Activated CD4-positive, alpha-beta T cell treated with anti-CD3 and anti-CD28 coated beads for 36 hours (primary cell): ENCODE measurements around the gene PPP1R14B. TPM values are rescaled to one million over a fixed set of nuclear protein-coding genes. Genes with fewer than 3 reads are reported as not detected.
"Not testable (repeated sequence)": the region's sequence is repeated elsewhere in the genome, so short reads cannot be mapped to it uniquely, and the experiment has no call there.

Experiments used
- ATAC-seq: fragments of 200-7000 bp; cut with Tn5 transposase; one replicate; pipeline ENCODE4 v1.10.0; 2021; ENCODE audit warnings: mild to moderate bottlenecking, moderate library complexity
- CTCF ChIA-PET: fragments of 350-600 bp; sonication (Branson Sonifier 250); formaldehyde crosslinking; loops from one replicate; lab custom pipeline; 2021; ENCODE audit warnings: antibody characterized with exemption; lab: Charles Lee
- POLR2A ChIA-PET: fragments of 350-600 bp; sonication (Branson Sonifier 250); formaldehyde crosslinking; loops from one replicate; lab custom pipeline; 2021; ENCODE audit warnings: antibody characterized with exemption, inconsistent platforms; lab: Charles Lee
- DNase-seq: peaks from one replicate; pipeline ENCODE4 v3.0.0-alpha.2; 2020
- H3K27ac Mint-ChIP-seq: one replicate; pipeline ENCODE4 v1.8.0; 2021; ENCODE audit warnings: mixed read lengths
- H3K27me3 Mint-ChIP-seq: one replicate; pipeline ENCODE4 v1.8.0; 2021; ENCODE audit warnings: mixed read lengths
- H3K36me3 Mint-ChIP-seq: one replicate; pipeline ENCODE4 v1.8.0; 2021; ENCODE audit warnings: low read depth, mixed read lengths
- H3K4me1 Mint-ChIP-seq: one replicate; pipeline ENCODE4 v1.8.0; 2021; ENCODE audit warnings: mixed read lengths
- H3K4me3 Mint-ChIP-seq: one replicate; pipeline ENCODE4 v1.8.0; 2021; ENCODE audit warnings: mild to moderate bottlenecking, moderate library complexity, mixed read lengths
- H3K9me3 Mint-ChIP-seq: one replicate; pipeline ENCODE4 v1.8.0; 2021; ENCODE audit warnings: low read depth, mixed read lengths
- intact Hi-C, 2 experiments: fragments of 100-400 bp; cut with DNase I in 1 of 2; cut with micrococcal nuclease in 1 of 2; formaldehyde crosslinking; loops; one replicate each; pipeline versions ENCODE4 v1.14.2 to v1.15.1; 2022 to 2024; cut with DNase I, micrococcal nuclease
- total RNA-seq, 2 experiments: library from RNA; stranded (reverse); gene quantifications; one replicate each; pipeline ENCODE4 v1.2.3, GENCODE V29; 2021

PPP1R14B gene
- total RNA-seq, 2 experiments from 2014 or later, result 261 to 267 TPM

GRCh38 chr11:64250415-64251015, 3.8 kb upstream of the PPP1R14B start:
- H3K27me3 Mint-ChIP-seq, result no peaks in the 10 kb centered on the region
- DNase-seq (no peak), ATAC-seq (no peak)
- intact Hi-C loops, result loop anchor here (1.0 kb wide), 4 partner anchors 19 to 54 kb away; partner anchors contain the start of gene GPR137 (in 1 of the 2)
- H3K9me3 Mint-ChIP-seq, result no peaks in the 10 kb centered on the region
- H3K36me3 Mint-ChIP-seq, result peaks cover 5% of the 10 kb centered on the region
- ChIA-PET CTCF (interaction anchor here (0.5 to 3.2 kb wide), 16 partner anchors 9 to 443 kb away, joined by 3 to 20 read pairs (median 4); partner anchors contain the start of genes CATSPERZ, ESRRA, FERMT3 and FKBP2), POLR2A (no interaction called here)
- H3K27ac Mint-ChIP-seq, result no peak overlapping the region
- H3K4me1 Mint-ChIP-seq, result peaks cover 15% of the 10 kb centered on the region
- peak overlapping the region; percentile 71 for H3K4me3 Mint-ChIP-seq

DNA sequence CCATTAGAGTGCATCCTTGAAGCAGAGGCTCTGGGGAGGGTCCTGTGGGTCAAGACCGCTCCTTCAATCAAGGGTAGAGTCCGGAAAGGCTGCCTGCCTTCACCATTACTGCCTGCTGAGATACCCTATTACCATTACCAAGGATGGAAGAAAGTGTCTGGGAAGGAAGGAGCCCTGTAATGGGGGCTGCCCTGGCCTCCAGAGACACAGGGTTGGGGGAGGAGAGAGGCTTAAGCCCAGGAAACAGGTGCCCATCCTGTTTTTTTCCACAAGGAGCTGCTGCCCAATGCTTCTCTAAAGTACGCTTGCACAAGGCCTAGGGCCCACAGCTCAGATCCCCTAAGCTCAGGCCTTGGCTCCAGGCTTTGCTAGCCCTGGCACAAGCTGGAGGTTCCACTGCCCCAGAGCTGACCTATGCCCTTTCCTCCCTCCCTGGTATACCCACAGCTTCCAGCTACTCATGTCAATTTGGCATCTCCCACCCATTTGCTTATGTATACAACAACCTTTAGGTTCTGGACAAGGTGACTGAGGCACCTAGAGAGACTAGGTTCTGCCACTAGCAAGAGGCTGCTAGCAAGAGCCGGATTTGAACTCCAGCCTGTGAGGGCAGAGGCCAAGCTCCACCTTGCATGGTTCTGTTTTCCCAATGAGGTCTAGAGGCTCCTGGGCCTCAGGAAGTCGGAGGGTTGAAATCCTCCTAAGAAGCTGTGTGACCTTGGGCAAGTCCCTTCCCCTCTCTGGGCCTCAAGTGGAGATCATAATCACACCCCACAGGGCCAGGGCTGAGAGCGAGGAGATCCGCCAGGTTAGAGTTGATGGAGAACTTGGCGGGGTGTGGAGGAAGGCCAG, 3.0 kb upstream of the PPP1R14B start:
- no peaks in the 10 kb centered on the region for H3K27me3 Mint-ChIP-seq
- peaks cover 5% of the 10 kb centered on the region for H3K36me3 Mint-ChIP-seq
- ChIA-PET CTCF (interaction anchor here (0.5 to 3.2 kb wide), 16 partner anchors 8 to 1461 kb away, joined by 3 to 20 read pairs (median 4); partner anchors contain the start of genes CATSPERZ, ESRRA, FERMT3 and FKBP2), POLR2A (no interaction called here)
- ATAC-seq (no peak), DNase-seq (no peak)
- H3K4me1 Mint-ChIP-seq, result peaks cover 15% of the 10 kb centered on the region
- no peaks in the 10 kb centered on the region for H3K9me3 Mint-ChIP-seq
- intact Hi-C loops, result loop anchor here (1.0 to 10.0 kb wide), 3 partner anchors 45 to 1645 kb away; partner anchors contain the start of genes MTA2 (in 1 of the 2), TM7SF2 (in 1 of the 2) and ZNHIT2 (in 1 of the 2)
- no peak overlapping the region for H3K27ac Mint-ChIP-seq
- H3K4me3 Mint-ChIP-seq, result no peak overlapping the region

GRCh38 chr11:64249038-64249437, 2.3 kb upstream of the PPP1R14B start:
- Mint-ChIP-seq H3K9me3 (no peaks in the 10 kb centered on the region), H3K4me3 (no peak overlapping the region), H3K27ac (no peak overlapping the region), H3K36me3 (peaks cover 8% of the 10 kb centered on the region), H3K27me3 (no peaks in the 10 kb centered on the region), H3K4me1 (peaks cover 18% of the 10 kb centered on the region)
- no peak for ATAC-seq
- ChIA-PET POLR2A (no interaction called here), CTCF (interaction anchor here (0.6 to 3.2 kb wide), 7 partner anchors 7 to 56 kb away, joined by 3 to 20 read pairs (median 7); partner anchors contain the start of genes ESRRA, FERMT3 and FKBP2)
- intact Hi-C loops, result loop anchor here in 1 of 2 experiments (10.0 kb wide), 2 partner anchors 866 to 1644 kb away; partner anchors contain the start of genes MTA2, TM7SF2 and ZNHIT2
- no peak for DNase-seq

DNA sequence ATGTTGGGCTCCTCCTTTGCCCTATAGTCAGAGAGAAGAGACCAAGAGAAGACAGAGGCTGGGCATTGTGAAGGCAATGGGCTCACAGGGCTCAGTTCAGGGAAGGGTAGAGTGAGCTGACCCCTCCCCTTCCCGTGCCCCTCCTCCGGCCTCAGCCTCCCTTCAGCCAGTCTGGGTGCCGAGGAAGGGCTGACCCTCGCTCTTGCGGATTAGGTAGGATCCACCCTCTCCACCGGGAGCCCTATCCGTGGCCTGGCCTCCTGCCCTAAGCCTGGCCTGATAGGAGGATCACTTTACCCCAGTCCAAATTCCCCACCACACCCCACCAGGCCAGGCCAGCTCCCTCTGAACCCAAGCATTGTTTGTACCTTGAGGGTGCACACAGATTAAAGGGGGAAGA, 1.8 kb upstream of the PPP1R14B start:
- intact Hi-C loops, result loop anchor here in 1 of 2 experiments (10.0 kb wide), 2 partner anchors 866 to 1644 kb away; partner anchors contain the start of genes MTA2, TM7SF2 and ZNHIT2
- Mint-ChIP-seq H3K27me3 (no peaks in the 10 kb centered on the region), H3K4me1 (peaks cover 22% of the 10 kb centered on the region), H3K4me3 (no peak overlapping the region), H3K36me3 (peaks cover 13% of the 10 kb centered on the region), H3K9me3 (no peaks in the 10 kb centered on the region), H3K27ac (no peak overlapping the region)
- ChIA-PET CTCF (interaction anchor here (0.6 to 3.0 kb wide), 5 partner anchors 20 to 56 kb away, joined by 3 to 20 read pairs (median 3); partner anchors contain the start of gene FERMT3), POLR2A (no interaction called here)
- no peak for DNase-seq
- no peak for ATAC-seq

- peaks cover 18% of the 10 kb centered on the region for H3K36me3 Mint-ChIP-seq
- CTCF ChIA-PET, result interaction anchor here (0.8 to 3.0 kb wide), 3 partner anchors 20 to 56 kb away, joined by 3 to 20 read pairs (median 7); partner anchors contain the start of gene FERMT3
- no peak for DNase-seq
- POLR2A ChIA-PET, result no interaction called here
- H3K4me1 Mint-ChIP-seq, result peaks cover 29% of the 10 kb centered on the region
- no peaks in the 10 kb centered on the region for H3K9me3 Mint-ChIP-seq
- no peak overlapping the region for H3K27ac Mint-ChIP-seq
- intact Hi-C loops, result loop anchor here in 1 of 2 experiments (1.0 to 10.0 kb wide), 3 partner anchors 41 to 1643 kb away; partner anchors contain the start of genes MTA2, TM7SF2 and ZNHIT2
- peak overlapping the region; percentile 79 for H3K4me3 Mint-ChIP-seq
- ATAC-seq, result no peak
- H3K27me3 Mint-ChIP-seq, result no peaks in the 10 kb centered on the region
Observed at GRCh38 chr11:64247729-64248531, 1.2 kb upstream of the PPP1R14B start.

- not testable (repeated sequence) for H3K9me3 Mint-ChIP-seq, H3K27ac Mint-ChIP-seq, DNase-seq, H3K27me3 Mint-ChIP-seq
- POLR2A ChIA-PET, result interaction anchor here (0.9 to 3.0 kb wide), 3 partner anchors 25 to 71 kb away, joined by 3 to 9 read pairs (median 5); partner anchors contain the start of genes PRDX5 and STIP1
- H3K4me3 Mint-ChIP-seq, result peak overlapping the region; percentile 79
- intact Hi-C loops, result loop anchor here in 1 of 2 experiments (1.0 to 10.0 kb wide), 8 partner anchors 20 to 1642 kb away; partner anchors contain the start of genes BAD, ESRRA, MTA2 and NUDT22
- peak; percentile 7 for ATAC-seq
- H3K36me3 Mint-ChIP-seq, result peaks cover 18% of the 10 kb centered on the region
- CTCF ChIA-PET, result interaction anchor here (1.1 to 1.7 kb wide), 3 partner anchors 10 to 109 kb away, joined by 3 to 8 read pairs (median 5); no protein-coding TSS in a partner anchor
- peaks cover 30% of the 10 kb centered on the region for H3K4me1 Mint-ChIP-seq
Observed at GRCh38 chr11:64246621-64246870, 197 bp downstream of the PPP1R14B start.

DNA sequence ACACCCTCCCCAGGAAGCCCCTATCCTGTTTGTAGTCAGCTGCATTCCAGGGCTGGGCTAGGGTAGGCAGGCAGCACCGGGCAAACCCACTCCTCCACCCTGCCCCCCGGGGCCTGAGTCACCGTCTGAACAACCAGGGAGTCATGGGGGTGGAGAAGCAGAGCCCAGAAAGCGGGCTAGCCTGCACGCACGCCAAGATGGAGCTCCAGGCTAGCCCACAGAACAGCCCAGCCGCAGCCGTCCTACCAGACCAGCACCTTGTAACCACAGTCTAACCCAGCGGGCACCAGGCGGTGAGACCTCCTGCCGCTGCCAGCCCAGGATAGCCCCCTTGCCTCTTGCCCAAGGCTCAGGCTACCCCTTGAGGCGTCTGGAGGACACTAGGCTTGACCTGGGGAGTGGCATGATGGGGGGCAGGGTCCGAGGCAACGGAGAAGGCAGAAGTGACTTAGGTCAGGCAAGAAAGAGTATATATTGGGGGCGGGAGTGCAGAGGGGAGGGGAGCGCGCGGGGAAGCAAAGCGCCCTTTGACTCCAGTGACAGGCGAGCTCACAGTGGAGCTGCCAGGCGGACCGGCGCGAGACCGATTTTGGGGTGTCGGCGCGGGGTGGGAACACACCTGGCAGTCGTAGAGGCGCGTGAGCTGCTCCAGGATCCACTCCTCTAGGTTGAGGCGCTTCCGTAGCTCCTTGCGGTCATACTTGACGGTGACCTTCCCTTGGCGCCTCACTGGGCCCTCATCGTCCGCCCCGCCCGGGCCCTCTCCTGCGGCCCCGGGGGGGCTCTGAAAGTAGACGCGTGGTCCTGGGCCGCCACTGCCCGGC, 734 bp downstream of the PPP1R14B start:
- CTCF ChIA-PET, result interaction anchor here (0.6 to 1.7 kb wide), 7 partner anchors 9 to 110 kb away, joined by 3 to 12 read pairs (median 5); partner anchors contain the start of gene CATSPERZ
- Mint-ChIP-seq H3K4me1 (peaks cover 30% of the 10 kb centered on the region), H3K27me3 (no peaks in the 10 kb centered on the region), H3K27ac (peak overlapping the region; percentile 92), H3K9me3 (no peaks in the 10 kb centered on the region), H3K4me3 (peak overlapping the region; percentile 94), H3K36me3 (peaks cover 18% of the 10 kb centered on the region)
- POLR2A ChIA-PET, result interaction anchor here (0.7 to 3.0 kb wide), 7 partner anchors 24 to 72 kb away, joined by 3 to 9 read pairs (median 4); partner anchors contain the start of genes FERMT3, PRDX5 and STIP1
- ATAC-seq (peak; percentile 17), DNase-seq (peak; percentile 91)
- intact Hi-C loops, result loop anchor here (1.0 to 10.0 kb wide), 8 partner anchors 20 to 1641 kb away; partner anchors contain the start of genes ESRRA (in 2 of the 2), BAD (in 1 of the 2), MTA2 (in 1 of the 2) and NUDT22 (in 1 of the 2)

- POLR2A ChIA-PET, result interaction anchor here (0.9 to 3.0 kb wide), 4 partner anchors 25 to 58 kb away, joined by 3 to 9 read pairs (median 4); partner anchors contain the start of gene FERMT3
Observed at GRCh38 chr11:64245401-64245796, 1.3 kb downstream of the PPP1R14B start.

DNA sequence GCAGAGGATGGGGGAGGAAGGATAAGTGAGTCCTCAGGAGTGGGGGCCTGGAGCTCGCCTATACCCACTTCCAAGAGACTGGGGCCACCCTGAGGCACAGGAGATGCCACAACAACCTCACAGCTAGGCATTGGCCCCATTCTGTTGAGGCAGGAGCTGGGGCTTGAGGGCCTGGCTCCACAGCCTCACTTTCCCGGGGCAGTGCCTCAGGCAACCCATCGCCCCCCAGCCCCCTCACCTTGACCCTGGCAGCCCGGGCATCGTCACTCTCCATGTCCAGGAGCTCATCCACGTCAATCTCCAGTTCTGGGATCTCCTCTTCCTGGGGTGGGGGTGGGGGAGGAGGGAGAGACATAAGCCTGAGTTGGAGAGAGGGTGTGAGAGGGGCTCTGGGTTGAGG, 1.8 kb downstream of the PPP1R14B start:
- ChIA-PET CTCF (interaction anchor here (0.6 to 1.7 kb wide), 7 partner anchors 8 to 1328 kb away, joined by 3 to 12 read pairs (median 3); no protein-coding TSS in a partner anchor), POLR2A (interaction anchor here (0.9 to 3.0 kb wide), 5 partner anchors 25 to 58 kb away, joined by 3 to 9 read pairs (median 3); partner anchors contain the start of gene FERMT3)
- H3K36me3 Mint-ChIP-seq, result peaks cover 23% of the 10 kb centered on the region
- peak overlapping the region; percentile 94 for H3K4me3 Mint-ChIP-seq
- no peak for DNase-seq
- no peaks in the 10 kb centered on the region for H3K27me3 Mint-ChIP-seq
- peaks cover 30% of the 10 kb centered on the region for H3K4me1 Mint-ChIP-seq
- no peak overlapping the region for H3K27ac Mint-ChIP-seq
- H3K9me3 Mint-ChIP-seq, result no peaks in the 10 kb centered on the region
- intact Hi-C loops, result loop anchor here (1.0 to 10.0 kb wide), 4 partner anchors 38 to 1640 kb away; partner anchors contain the start of genes ESRRA (in 1 of the 2), FERMT3 (in 1 of the 2), MTA2 (in 1 of the 2) and TM7SF2 (in 1 of the 2)
- ATAC-seq, result no peak

More at GRCh38 chr11:64245401-64245796, 1.3 kb downstream of the PPP1R14B start:
- Mint-ChIP-seq H3K27me3 (no peaks in the 10 kb centered on the region), H3K27ac (peak overlapping the region; percentile 92), H3K4me1 (peaks cover 28% of the 10 kb centered on the region), H3K4me3 (peak overlapping the region; percentile 94), H3K9me3 (no peaks in the 10 kb centered on the region), H3K36me3 (peaks cover 20% of the 10 kb centered on the region)
- intact Hi-C loops, result loop anchor here (1.0 to 10.0 kb wide), 3 partner anchors 60 to 1641 kb away; partner anchors contain the start of genes ESRRA (in 1 of the 2), MTA2 (in 1 of the 2), TM7SF2 (in 1 of the 2) and ZNHIT2 (in 1 of the 2)
- no peak for ATAC-seq
- CTCF ChIA-PET, result interaction anchor here (0.6 to 1.7 kb wide), 6 partner anchors 9 to 1327 kb away, joined by 3 to 12 read pairs (median 4); no protein-coding TSS in a partner anchor
- DNase-seq, result peak; percentile 54
